Brain microvascular endothelial cell (primary cell): ENCODE measurements around the gene GLIS2.

ENCODE experiments used
- DNase-seq: peaks from one replicate; pipeline ENCODE4 v3.0.0-alpha.2; 2020
- H3K27ac ChIP-seq: fragments of 250-450 bp; sonication (Bioruptor Pico); 2 replicates; pipeline ENCODE4 v1.5.1; 2020; ENCODE audit warnings: mild to moderate bottlenecking, moderate library complexity
- H3K27me3 ChIP-seq: fragments of 250-450 bp; sonication (Bioruptor Pico); replicated peaks from 2 replicates; pipeline ENCODE4 v1.5.1; 2020; ENCODE audit warnings: mild to moderate bottlenecking
- H3K36me3 ChIP-seq: fragments of 250-450 bp; sonication (Bioruptor Pico); replicated peaks from 2 replicates; pipeline ENCODE4 v1.5.1; 2020; ENCODE audit warnings: mild to moderate bottlenecking
- H3K4me3 ChIP-seq: 2 replicates; pipeline ENCODE4 v1.5.1; 2011; ENCODE audit warnings: low read depth, mild to moderate bottlenecking, control low read depth, low read length, moderate library complexity
- in situ Hi-C: cut with HindIII; loops from 2 replicates; pipeline ENCODE4 v1.10.0; 2017; ENCODE audit warnings: low sequenced_read_pairs, low pct_ligation_motif_present
- TF ChIP-seq, protein P1 (sequence below): IDR thresholded peaks from 2 replicates; pipeline ENCODE4 v1.5.1; 2011; ENCODE audit warnings: low read depth, mild to moderate bottlenecking, moderate library complexity, low read length, control low read depth, inconsistent platforms; ENCODE audit errors: missing control alignments

The GLIS2 gene

DNA sequence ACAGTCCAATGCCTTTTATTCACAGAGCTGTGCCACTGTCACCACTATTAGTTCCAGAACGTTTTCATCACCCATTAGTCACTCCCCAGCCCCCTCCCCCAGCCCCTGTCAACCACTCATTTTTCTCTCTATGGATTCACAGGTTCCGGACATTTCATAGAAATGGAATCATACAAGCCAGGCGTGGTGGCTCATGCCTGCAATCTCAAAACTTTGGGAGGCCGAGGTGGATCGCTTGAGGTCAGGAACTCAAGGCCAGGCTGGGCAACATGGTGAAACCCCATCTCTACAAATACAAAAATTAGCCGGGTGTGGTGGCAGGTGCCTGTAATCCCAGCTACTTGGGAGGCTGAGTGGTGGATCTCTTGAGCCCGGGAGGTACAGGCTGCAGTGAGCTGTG, 36.0 kb downstream of the GLIS2 start:
- in situ Hi-C loops: no loop called here
- DNase-seq: peak; percentile 62
- no peaks in the 10 kb centered on the region for H3K27me3 ChIP-seq
- TF ChIP-seq, protein P1, sequence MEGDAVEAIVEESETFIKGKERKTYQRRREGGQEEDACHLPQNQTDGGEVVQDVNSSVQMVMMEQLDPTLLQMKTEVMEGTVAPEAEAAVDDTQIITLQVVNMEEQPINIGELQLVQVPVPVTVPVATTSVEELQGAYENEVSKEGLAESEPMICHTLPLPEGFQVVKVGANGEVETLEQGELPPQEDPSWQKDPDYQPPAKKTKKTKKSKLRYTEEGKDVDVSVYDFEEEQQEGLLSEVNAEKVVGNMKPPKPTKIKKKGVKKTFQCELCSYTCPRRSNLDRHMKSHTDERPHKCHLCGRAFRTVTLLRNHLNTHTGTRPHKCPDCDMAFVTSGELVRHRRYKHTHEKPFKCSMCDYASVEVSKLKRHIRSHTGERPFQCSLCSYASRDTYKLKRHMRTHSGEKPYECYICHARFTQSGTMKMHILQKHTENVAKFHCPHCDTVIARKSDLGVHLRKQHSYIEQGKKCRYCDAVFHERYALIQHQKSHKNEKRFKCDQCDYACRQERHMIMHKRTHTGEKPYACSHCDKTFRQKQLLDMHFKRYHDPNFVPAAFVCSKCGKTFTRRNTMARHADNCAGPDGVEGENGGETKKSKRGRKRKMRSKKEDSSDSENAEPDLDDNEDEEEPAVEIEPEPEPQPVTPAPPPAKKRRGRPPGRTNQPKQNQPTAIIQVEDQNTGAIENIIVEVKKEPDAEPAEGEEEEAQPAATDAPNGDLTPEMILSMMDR: no peak
- H3K4me3 ChIP-seq: no peak overlapping the region
- H3K36me3 ChIP-seq: no peaks in the 10 kb centered on the region
- H3K27ac ChIP-seq: peak overlapping the region; percentile 64

GRCh38 chr16:4352843-4353242, 37.0 kb downstream of the GLIS2 start:
- in situ Hi-C loops: no loop called here
- no peak overlapping the region for H3K27ac ChIP-seq
- H3K27me3 ChIP-seq: no peaks in the 10 kb centered on the region
- no peak for DNase-seq
- no peak overlapping the region for H3K4me3 ChIP-seq
- H3K36me3 ChIP-seq: no peaks in the 10 kb centered on the region
- TF ChIP-seq, protein P1: no peak

GRCh38 chr16:4353675-4354074, 37.8 kb downstream of the GLIS2 start:
- Histone ChIP-seq H3K36me3 (no peaks in the 10 kb centered on the region), H3K27me3 (no peaks in the 10 kb centered on the region), H3K4me3 (no peak overlapping the region), H3K27ac (no peak overlapping the region)
- DNase-seq: no peak
- TF ChIP-seq, protein P1: no peak
- in situ Hi-C loops: no loop called here

DNA sequence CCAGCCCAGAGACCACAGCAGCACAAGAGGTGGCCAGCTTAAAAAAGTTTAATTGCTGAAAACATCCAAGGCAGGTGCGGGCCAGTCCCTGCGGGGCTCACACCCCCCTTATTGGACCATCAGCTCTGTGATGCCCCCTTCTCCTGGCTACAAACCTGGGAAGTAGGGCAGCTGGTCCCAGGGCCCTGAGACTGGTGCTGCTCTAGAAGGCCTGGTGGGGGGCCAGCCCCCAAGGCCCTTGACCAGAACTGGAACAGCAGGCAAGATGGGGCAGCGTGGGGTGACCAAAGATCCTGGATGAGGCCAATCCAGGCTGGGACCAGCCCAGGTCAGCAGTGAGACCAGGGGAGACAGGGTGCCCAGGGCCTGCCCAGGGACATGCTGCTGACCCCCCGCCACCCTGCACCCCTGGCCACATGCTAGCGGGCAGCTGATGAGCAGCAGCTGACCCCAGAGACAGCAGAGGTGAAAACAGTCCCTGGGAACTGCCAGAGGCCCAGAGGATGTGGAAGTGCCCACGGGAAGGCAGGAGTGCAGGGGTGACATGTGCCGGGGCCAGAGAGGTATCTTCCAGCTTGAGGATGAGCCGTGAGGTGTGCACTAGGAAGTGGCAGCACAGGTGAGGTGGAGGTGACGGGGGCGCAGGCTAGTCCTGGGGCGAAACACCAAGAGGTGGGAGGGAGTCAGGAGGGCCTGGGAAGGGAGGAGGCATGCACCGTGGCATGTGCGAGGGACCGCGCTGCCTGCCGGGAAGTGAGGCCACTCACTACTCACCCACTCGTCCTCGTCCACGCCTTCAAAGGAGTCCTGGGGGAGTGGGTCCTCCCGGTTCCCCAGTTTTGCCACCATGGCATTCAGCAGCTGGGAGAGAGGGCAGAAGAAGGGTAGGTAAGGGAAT, 38.9 kb downstream of the GLIS2 start:
- Histone ChIP-seq H3K4me3 (no peak overlapping the region), H3K27me3 (no peaks in the 10 kb centered on the region), H3K27ac (no peak overlapping the region), H3K36me3 (no peaks in the 10 kb centered on the region)
- in situ Hi-C loops: no loop called here
- DNase-seq: no peak
- TF ChIP-seq, protein P1: no peak

DNA sequence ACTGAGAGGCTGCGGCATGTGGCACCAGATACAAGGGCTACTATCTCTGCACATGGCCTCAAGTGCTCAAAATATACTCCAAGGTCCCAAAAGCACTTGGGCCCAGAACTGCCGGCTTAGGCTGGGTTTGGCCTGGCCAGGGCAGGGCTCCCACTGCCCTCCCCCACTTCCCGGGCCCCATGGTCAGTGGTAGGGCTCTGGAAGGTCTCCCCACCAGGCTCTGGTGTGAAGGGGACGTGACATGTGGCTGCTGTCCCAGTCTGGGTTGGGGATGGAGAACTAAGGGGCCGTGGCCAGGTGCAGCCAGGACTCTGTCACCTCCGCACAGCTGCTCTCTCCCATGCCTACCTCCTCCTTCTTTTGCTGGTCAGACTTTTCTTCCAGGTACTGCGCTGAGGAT, 41.0 kb downstream of the GLIS2 start:
- Histone ChIP-seq H3K27ac (no peak overlapping the region), H3K36me3 (no peaks in the 10 kb centered on the region), H3K4me3 (no peak overlapping the region), H3K27me3 (no peaks in the 10 kb centered on the region)
- no peak for DNase-seq
- in situ Hi-C loops: no loop called here
- TF ChIP-seq, protein P1: no peak
